HG02938 (cell line): ENCODE results near the gene COA5.
"Not testable (repeated sequence)": the region's sequence is repeated elsewhere in the genome, so short reads cannot be mapped to it uniquely, and the experiment has no call there.

Source experiments
- ATAC-seq: cut with Tn5 transposase; IDR thresholded peaks from one replicate; pipeline ENCODE4 v1.9.1; 2021; ENCODE audit warnings: mild to moderate bottlenecking, moderate library complexity; ENCODE audit not compliant: unreplicated experiment

COA5 gene

GRCh38 chr2:98607104-98607503 is 1.2 kb downstream of the COA5 start:
- no peak for ATAC-seq

- ATAC-seq: no peak
Measured at GRCh38 chr2:98606431-98606830, 1.9 kb downstream of the COA5 start.

GRCh38 chr2:98605076-98605475 is 3.2 kb downstream of the COA5 start:
- no peak for ATAC-seq

GRCh38 chr2:98604547-98604946 is 3.8 kb downstream of the COA5 start:
- no peak for ATAC-seq

DNA sequence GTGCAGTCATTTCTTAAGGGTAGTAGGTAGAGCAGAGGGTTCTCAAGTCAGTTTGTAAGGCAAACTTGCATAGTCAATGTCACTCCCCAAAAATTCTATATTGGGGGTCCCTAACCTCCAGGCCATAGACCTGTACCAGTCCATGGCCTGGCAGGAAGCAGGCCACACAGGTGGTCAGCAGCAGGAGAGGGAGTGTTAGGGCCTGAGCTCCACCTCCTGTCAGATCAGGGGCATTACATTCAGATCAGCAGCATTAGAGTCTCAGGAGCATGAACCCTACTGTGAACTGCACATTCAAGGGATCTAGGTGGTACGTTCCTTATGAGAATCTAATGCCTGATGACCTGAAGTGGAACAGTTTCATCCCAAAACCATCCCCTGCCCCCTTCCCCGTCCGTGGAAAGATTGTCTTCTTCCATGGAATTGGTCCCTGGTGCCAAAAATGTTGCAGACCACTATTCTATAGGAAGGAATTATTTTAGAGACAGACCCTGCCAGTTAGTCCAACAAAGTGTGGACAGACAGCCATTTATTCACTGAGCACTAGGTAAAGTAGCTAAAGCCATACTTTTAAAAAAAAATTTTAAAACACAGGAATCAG is 6.7 kb downstream of the COA5 start:
- no peak for ATAC-seq

DNA sequence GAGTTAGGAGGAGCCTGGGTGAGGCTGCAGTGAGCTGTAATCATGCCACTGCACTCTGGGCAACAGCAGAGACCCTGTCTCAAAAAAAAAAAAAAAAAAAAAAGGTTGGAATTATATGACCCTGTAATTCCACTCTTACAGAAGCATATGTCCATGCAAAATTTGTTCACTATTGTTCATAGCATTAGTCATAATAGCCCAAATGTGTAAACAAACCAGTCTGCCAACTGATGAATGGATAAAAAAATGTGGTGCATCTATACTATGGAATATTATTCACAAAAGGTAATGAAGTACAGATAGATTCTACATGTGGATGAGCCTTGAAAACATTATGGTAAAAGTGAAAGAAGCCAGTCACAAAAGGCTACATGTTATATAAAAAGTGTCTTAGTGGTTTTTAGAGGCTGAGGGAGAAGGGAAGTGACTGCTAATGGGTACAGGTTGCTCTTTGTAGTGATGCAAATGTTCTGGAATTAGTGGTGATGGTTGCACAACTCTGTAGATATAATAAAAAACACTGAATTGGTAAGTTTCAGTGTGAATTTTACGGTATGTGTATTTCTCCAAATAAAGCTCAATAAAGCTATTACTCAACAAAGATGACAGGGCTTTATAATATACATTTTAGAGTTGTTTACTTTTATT is 9.4 kb downstream of the COA5 start:
- ATAC-seq: no peak

- not testable (repeated sequence) for ATAC-seq
Measured at GRCh38 chr2:98594665-98595064, 13.6 kb downstream of the COA5 start.

DNA sequence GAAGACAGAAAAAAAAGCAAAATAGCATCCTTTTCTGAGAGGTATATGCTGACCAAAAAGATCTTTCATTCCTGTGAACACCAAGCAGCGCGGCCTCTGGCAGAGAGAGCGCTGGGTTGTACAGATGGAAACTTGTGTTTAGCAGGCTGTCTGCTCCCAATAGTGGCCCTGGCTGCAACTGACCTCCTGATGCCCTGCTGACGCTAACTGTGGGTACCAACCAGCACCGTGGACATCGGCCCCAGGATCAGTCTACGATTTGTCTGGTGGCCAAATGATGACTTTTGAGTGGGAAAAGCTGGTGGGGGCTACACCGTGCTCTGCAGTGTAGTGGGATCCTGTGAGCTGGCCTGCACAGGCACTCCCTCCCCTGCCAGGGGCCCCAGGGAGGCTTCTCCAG is 15.7 kb downstream of the COA5 start:
- ATAC-seq: no peak

DNA sequence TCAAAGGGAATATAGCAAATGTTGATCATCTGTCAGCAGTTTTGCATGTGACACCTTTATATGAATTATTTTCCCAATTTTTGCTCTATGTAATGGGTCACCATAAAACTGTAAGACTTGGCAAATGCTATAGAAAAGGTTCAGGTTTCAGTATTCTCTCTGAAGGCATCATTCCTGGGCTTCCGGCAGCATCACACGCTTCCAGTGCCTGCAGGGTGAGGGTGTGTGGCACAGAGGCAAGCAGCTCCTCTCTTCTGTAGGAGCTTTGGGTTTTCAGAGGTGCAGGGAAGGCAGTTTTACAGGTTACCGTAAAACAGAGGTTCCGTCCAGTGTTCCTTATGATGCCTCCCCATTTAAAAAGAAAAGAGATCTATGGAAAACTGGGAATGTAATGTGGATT is 18.8 kb downstream of the COA5 start:
- no peak for ATAC-seq

DNA sequence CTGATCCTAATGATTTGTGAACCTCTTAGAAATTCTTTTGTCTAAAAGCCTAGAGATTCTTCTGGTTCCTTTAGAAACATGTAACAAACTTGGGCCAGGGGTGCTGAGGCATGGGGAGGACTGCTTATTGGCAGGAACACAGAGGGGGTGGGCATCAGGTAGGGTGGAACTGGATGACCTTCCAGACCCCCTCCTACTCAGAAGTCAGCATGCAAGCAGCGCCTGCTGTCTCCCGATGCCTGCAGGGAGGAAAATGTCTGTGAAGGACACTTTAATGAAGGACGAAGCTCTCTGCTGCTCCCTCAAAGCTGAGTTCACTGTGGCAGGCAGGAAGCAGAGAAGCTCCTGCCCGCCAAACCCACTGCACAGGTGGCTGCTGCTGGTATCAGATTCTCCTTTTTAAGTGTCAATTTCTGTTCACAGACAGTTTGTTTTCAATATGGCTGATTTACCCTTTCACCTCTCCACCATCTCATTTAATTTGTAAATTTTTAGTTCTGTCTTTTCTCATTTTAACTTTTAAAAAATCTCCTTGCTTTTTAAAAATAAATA is 19.4 kb downstream of the COA5 start:
- ATAC-seq: no peak

- no peak for ATAC-seq
Measured at GRCh38 chr2:98586551-98587140, 21.7 kb downstream of the COA5 start.

GRCh38 chr2:98585386-98585785 is 22.9 kb downstream of the COA5 start:
- no peak for ATAC-seq

- ATAC-seq: no peak
Measured at GRCh38 chr2:98583816-98584618, 24.3 kb downstream of the COA5 start.

- no peak for ATAC-seq
Measured at GRCh38 chr2:98583276-98583675, 25.0 kb downstream of the COA5 start.

GRCh38 chr2:98582523-98582922 is 25.8 kb downstream of the COA5 start:
- no peak for ATAC-seq

- ATAC-seq: no peak
Measured at GRCh38 chr2:98580656-98581284, 27.5 kb downstream of the COA5 start.

DNA sequence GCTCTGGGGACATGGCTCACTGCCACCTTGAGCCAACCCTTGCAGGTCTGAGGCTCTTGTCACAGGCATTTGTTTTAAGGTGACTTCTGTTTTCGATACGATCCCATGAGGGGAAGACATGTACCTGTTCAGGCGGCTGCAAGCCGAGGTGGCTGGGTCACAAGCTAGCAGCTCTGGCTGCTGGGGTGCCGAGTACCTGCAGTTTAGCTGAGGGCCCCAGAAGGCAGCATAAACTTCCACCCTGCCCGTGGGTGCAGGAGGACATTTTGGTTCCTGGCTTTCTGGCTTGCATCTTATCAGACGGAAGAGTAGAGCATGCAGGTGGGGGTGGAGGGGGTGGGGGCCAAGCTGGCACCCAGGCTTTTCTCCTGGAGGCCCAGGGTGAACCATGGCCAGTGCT is 28.4 kb downstream of the COA5 start:
- ATAC-seq: no peak

DNA sequence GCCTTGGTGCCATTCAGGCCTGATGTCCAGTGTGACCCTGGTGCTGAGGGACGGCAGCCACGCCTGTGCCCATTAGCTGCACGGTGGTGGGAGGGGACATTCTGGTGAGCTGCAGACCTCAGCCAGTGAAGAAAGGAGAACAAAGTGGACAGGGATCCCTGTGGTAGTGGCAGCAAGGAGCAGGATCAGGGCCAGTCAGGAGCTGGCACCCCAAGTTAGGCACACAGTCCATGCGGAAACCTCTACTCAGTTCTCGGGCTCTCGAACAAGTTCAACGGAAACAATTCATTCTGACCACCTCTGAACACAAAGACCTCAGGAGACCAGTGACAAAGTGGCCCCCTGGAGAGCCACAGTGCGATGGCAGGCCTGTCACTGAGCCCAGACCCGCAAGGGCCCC is 30.1 kb downstream of the COA5 start:
- ATAC-seq: no peak

- no peak for ATAC-seq
Measured at GRCh38 chr2:98577313-98577712, 31.0 kb downstream of the COA5 start.

DNA sequence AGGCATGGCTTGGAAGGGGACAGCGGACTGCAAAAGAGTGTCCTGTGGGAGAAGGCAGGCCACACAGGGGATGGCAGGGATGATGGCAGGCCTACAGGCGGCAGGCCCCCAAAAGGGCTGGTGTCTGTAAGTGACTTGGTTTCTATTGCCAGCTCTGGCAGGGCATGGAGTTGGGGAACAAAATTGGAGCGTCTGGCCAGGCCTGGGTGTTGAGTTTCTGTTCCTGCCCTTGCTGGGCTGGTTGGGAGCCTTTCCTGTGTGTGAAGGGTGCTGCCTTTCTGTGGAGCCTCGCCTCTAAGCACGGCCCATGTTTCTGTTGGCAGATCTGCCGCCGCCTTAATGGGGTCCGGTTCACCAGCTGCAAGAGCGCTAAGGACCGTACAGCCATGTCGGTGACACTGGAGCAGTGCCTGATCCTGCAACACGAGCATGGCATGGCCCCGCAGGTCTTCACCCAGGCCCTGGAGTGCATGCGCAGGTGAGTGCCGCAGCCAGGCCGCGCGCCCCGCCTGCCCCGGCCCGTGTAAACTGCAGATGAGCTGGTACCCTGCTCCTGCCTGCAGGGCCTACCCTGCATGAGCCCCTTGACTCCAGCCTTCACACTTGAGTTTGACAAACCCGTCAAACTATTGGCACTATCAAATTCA is 31.5 kb downstream of the COA5 start:
- ATAC-seq: no peak

GRCh38 chr2:98573426-98573825 is 34.9 kb downstream of the COA5 start:
- no peak for ATAC-seq
